IgD-negative memory B cell (primary cell): Measurements from ENCODE around the gene CETP. TPM values are rescaled to one million over a fixed set of nuclear protein-coding genes. Genes with fewer than 3 reads are reported as not detected.
"Not testable (repeated sequence)": the region's sequence is repeated elsewhere in the genome, so short reads cannot be mapped to it uniquely, and the experiment has no call there.

Source experiments
- H3K27ac Mint-ChIP-seq, 3 donors: one replicate each; pipeline ENCODE4 v1.8.0; 2020 to 2022; ENCODE audit warnings: mild to moderate bottlenecking in 3 of 3, mixed read lengths in 3 of 3, moderate library complexity in 1 of 3
- H3K27me3 Mint-ChIP-seq: one replicate; pipeline ENCODE4 v1.8.0; 2021; ENCODE audit warnings: mixed read lengths
- H3K36me3 Mint-ChIP-seq: one replicate; pipeline ENCODE4 v1.8.0; 2020; ENCODE audit warnings: mild to moderate bottlenecking, mixed read lengths
- H3K4me1 Mint-ChIP-seq, 3 donors: one replicate each; pipeline ENCODE4 v1.8.0; 2020 to 2022; ENCODE audit warnings: mixed read lengths in 3 of 3, mild to moderate bottlenecking in 1 of 3
- H3K4me3 Mint-ChIP-seq, 4 donors: one replicate each; pipeline ENCODE4 v1.8.0; 2020 to 2022; ENCODE audit warnings: mild to moderate bottlenecking in 4 of 4, mixed read lengths in 4 of 4, moderate library complexity in 3 of 4
- H3K9me3 Mint-ChIP-seq, 3 donors: one replicate each; pipeline ENCODE4 v1.8.0; 2020 to 2021; ENCODE audit warnings: mixed read lengths in 3 of 3, mild to moderate bottlenecking in 1 of 3
- polyA plus RNA-seq: library from polyadenylated mRNA; unstranded; fragments of 300-500 nt; fragmentation: Illumina TruSeq; gene quantifications from one replicate; pipeline ENCODE4 v1.2.3, GENCODE V29; 2021

The CETP gene
- polyA plus RNA-seq, 1 donor from 2014 or later: 0.79 TPM

DNA sequence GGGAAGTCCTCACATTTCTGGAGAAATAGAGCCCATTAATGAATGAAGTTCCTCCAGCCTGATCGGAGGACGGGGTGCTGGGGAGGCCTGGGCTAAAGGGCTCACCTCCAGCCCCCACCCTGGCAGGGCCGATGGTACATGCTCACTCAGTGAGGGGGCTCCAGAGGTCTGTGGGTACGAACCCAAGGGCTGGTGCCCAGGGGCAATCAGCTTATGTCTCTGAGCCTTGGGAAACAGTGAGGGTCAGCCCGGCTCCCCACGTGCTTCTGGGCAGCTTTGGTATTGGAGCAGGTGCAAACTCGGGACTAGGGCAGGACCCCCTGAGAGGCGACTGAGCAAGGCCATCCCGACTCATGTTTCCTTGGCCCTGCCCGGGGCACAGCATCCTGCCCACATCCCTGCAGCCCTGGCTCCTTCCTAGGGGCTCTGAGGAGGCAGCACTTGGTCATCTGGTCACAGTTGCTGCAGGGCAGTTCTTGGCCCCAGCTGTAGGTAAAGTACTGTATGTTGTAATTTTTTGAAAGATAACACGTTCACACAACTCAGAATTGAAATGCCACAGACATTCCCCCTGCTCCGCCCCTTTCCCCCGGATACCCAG lies 969 bp upstream of the CETP start:
- Mint-ChIP-seq H3K36me3 (no peaks in the 10 kb centered on the region), H3K27me3 (no peaks in the 10 kb centered on the region), H3K9me3 (no peaks in the 10 kb centered on the region), H3K4me3 (no peak overlapping the region), H3K4me1 (peaks cover 16 to 21% (median 16%) of the 10 kb centered on the region in 3 donors), H3K27ac (no peak overlapping the region)

- Mint-ChIP-seq H3K36me3 (no peaks in the 10 kb centered on the region), H3K27me3 (no peaks in the 10 kb centered on the region), H3K4me1 (peaks cover 18 to 22% (median 22%) of the 10 kb centered on the region in 3 donors), H3K9me3 (no peaks in the 10 kb centered on the region), H3K4me3 (no peak overlapping the region), H3K27ac (peak overlapping the region in 1 of 3 donors; percentile 62)
Measured at GRCh38 chr16:56961386-56961785, 364 bp upstream of the CETP start.

- Mint-ChIP-seq H3K36me3 (no peaks in the 10 kb centered on the region), H3K9me3 (no peaks in the 10 kb centered on the region), H3K4me1 (peaks cover 18 to 25% (median 25%) of the 10 kb centered on the region in 3 donors), H3K27ac (peak overlapping the region; percentile 78 to 92 (median 90)), H3K4me3 (peak overlapping the region in 2 of 4 donors; percentile 51 to 71), H3K27me3 (no peaks in the 10 kb centered on the region)
Measured at GRCh38 chr16:56964243-56965148, 2.7 kb downstream of the CETP start.

- H3K9me3 Mint-ChIP-seq: no peaks in the 10 kb centered on the region
- peaks cover 18 to 25% (median 25%) of the 10 kb centered on the region in 3 donors for H3K4me1 Mint-ChIP-seq
- H3K27me3 Mint-ChIP-seq: no peaks in the 10 kb centered on the region
- H3K36me3 Mint-ChIP-seq: no peaks in the 10 kb centered on the region
- peak overlapping the region; percentile 78 to 92 (median 90) for H3K27ac Mint-ChIP-seq
- H3K4me3 Mint-ChIP-seq: peak overlapping the region in 2 of 4 donors; percentile 49 to 60
Measured at GRCh38 chr16:56965149-56966092, 3.7 kb downstream of the CETP start.

GRCh38 chr16:56966093-56966475 lies 4.3 kb downstream of the CETP start:
- H3K4me1 Mint-ChIP-seq: peaks cover 20 to 31% (median 28%) of the 10 kb centered on the region in 3 donors
- H3K27me3 Mint-ChIP-seq: no peaks in the 10 kb centered on the region
- peaks cover 1% of the 10 kb centered on the region for H3K36me3 Mint-ChIP-seq
- no peaks in the 10 kb centered on the region for H3K9me3 Mint-ChIP-seq
- H3K4me3 Mint-ChIP-seq: peak overlapping the region in 1 of 4 donors; percentile 60
- H3K27ac Mint-ChIP-seq: peak overlapping the region; percentile 78 to 92 (median 90)

GRCh38 chr16:56967733-56968132 lies 6.0 kb downstream of the CETP start:
- peaks cover 26 to 45% (median 37%) of the 10 kb centered on the region in 3 donors for H3K4me1 Mint-ChIP-seq
- H3K27me3 Mint-ChIP-seq: no peaks in the 10 kb centered on the region
- peaks cover 2% of the 10 kb centered on the region for H3K36me3 Mint-ChIP-seq
- no peaks in the 10 kb centered on the region for H3K9me3 Mint-ChIP-seq
- H3K27ac Mint-ChIP-seq: no peak overlapping the region
- no peak overlapping the region for H3K4me3 Mint-ChIP-seq

- peaks cover 4% of the 10 kb centered on the region for H3K36me3 Mint-ChIP-seq
- peaks cover 6% of the 10 kb centered on the region for H3K27me3 Mint-ChIP-seq
- no peaks in the 10 kb centered on the region for H3K9me3 Mint-ChIP-seq
- H3K4me3 Mint-ChIP-seq: no peak overlapping the region
- H3K27ac Mint-ChIP-seq: peak overlapping the region in 1 of 3 donors; percentile 86
- H3K4me1 Mint-ChIP-seq: peaks cover 41 to 59% (median 47%) of the 10 kb centered on the region in 3 donors
Measured at GRCh38 chr16:56969769-56970168, 8.0 kb downstream of the CETP start.

GRCh38 chr16:56970934-56971767 lies 9.4 kb downstream of the CETP start:
- peak overlapping the region; percentile 90 to 100 (median 98) for H3K27ac Mint-ChIP-seq
- peak overlapping the region in 3 of 4 donors; percentile 38 to 85 (median 58) for H3K4me3 Mint-ChIP-seq
- peaks cover 4% of the 10 kb centered on the region for H3K36me3 Mint-ChIP-seq
- H3K4me1 Mint-ChIP-seq: peaks cover 41 to 60% (median 43%) of the 10 kb centered on the region in 3 donors
- H3K27me3 Mint-ChIP-seq: peaks cover 6% of the 10 kb centered on the region
- H3K9me3 Mint-ChIP-seq: no peaks in the 10 kb centered on the region

DNA sequence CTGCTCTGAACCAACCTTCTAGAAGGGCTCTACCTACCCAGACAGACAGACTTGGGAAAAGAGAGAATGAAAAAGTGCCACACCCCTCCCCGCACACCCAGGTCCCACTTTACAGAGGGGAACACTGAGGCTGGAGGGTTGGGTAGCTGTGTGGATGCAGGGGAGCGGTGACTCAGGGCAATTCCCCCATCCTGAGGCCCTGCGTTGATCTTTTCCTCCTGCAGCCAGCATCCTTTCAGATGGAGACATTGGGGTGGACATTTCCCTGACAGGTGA lies 10.0 kb downstream of the CETP start:
- H3K27ac Mint-ChIP-seq: peak overlapping the region; percentile 90 to 100 (median 98)
- H3K9me3 Mint-ChIP-seq: no peaks in the 10 kb centered on the region
- peaks cover 42 to 62% (median 47%) of the 10 kb centered on the region in 3 donors for H3K4me1 Mint-ChIP-seq
- peaks cover 4% of the 10 kb centered on the region for H3K36me3 Mint-ChIP-seq
- H3K4me3 Mint-ChIP-seq: peak overlapping the region in 3 of 4 donors; percentile 38 to 79 (median 58)
- peaks cover 6% of the 10 kb centered on the region for H3K27me3 Mint-ChIP-seq

- Mint-ChIP-seq H3K4me1 (peaks cover 46 to 64% (median 48%) of the 10 kb centered on the region in 3 donors), H3K4me3 (peak overlapping the region in 2 of 4 donors; percentile 58 to 66), H3K27me3 (peaks cover 6% of the 10 kb centered on the region), H3K27ac (peak overlapping the region; percentile 83 to 99 (median 89)), H3K9me3 (no peaks in the 10 kb centered on the region), H3K36me3 (peaks cover 4% of the 10 kb centered on the region)
Measured at GRCh38 chr16:56972403-56973293, 10.9 kb downstream of the CETP start.

- Mint-ChIP-seq H3K4me1 (peaks cover 47 to 66% (median 48%) of the 10 kb centered on the region in 3 donors), H3K36me3 (peaks cover 4% of the 10 kb centered on the region), H3K27ac (peak overlapping the region; percentile 89 to 99 (median 93)), H3K9me3 (no peaks in the 10 kb centered on the region), H3K4me3 (peak overlapping the region in 2 of 4 donors; percentile 66 to 87), H3K27me3 (peaks cover 6% of the 10 kb centered on the region)
Measured at GRCh38 chr16:56973294-56973689, 11.5 kb downstream of the CETP start.

DNA sequence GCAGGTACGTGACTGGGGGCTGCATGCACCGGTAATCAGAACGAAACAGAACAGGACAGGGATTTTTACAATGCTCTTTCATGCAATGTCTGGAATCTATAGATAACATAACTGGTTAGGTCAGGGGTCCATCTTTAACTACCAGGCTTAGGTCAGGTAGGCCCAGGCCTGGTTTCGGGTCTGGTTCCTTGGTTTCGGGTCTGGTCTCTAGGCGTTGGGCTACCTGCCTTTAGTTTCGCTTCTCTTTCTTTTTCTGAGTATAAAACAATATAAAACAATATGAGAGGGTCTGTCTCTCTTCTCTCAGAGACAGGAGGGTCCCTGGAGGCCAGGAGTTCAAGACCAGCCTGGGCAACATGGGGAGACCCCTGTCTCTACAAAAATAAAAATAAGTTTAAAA lies 12.1 kb downstream of the CETP start:
- Mint-ChIP-seq H3K4me3 (peak overlapping the region; percentile 17 to 92 (median 60)), H3K27ac (peak overlapping the region; percentile 89 to 99 (median 93)), H3K4me1 (peaks cover 44 to 64% (median 51%) of the 10 kb centered on the region in 3 donors)
- not testable (repeated sequence) for H3K27me3 Mint-ChIP-seq, H3K9me3 Mint-ChIP-seq, H3K36me3 Mint-ChIP-seq
